SK-N-SH (cell line): ENCODE results near the gene LAMA4. TPM values are rescaled to one million over a fixed set of nuclear protein-coding genes. Genes with fewer than 3 reads are reported as not detected.

Source experiments
- CTCF ChIA-PET: fragments of 300-600, 350-600 bp; formaldehyde crosslinking; extraction: SDS; loops from one replicate; lab custom pipeline; 2021; lab: Yijun Ruan, JAX
- POLR2A ChIA-PET: fragments of 350-600 bp; sonication (Branson Sonifier 250); formaldehyde crosslinking; extraction: SDS; loops from one replicate; lab custom pipeline; 2020; ENCODE audit warnings: antibody characterized with exemption, inconsistent platforms; lab: Yijun Ruan, JAX
- DNase-seq: peaks from one replicate; pipeline ENCODE4 v3.0.0; 2012
- H2AFZ ChIP-seq: fragments of 200-600 bp; sonication (generic); 2 replicates; pipeline ENCODE4 v1.8.1; 2016; ENCODE audit warnings: antibody characterized with exemption, mild to moderate bottlenecking, low read depth
- H3F3A ChIP-seq: fragments of 200-600 bp; sonication (generic); replicated peaks from 2 replicates; pipeline ENCODE3; 2016; ENCODE audit warnings: antibody characterized with exemption, mild to moderate bottlenecking; ENCODE audit not compliant: insufficient read depth
- H3K27ac ChIP-seq, 2 experiments: fragments of 200-500 bp in 1 of 2; fragments of 200-600 bp in 1 of 2; sonication (Bioruptor generic) in 1 of 2; sonication (generic), shearing (Covaris generic) in 1 of 2; 2 replicates each; pipeline versions ENCODE4 v1.5.1 to v1.6.1; 2014 to 2016; ENCODE audit warnings: low read depth in 2 of 2, inconsistent platforms in 1 of 2, low read length in 1 of 2, mild to moderate bottlenecking in 1 of 2, mixed read lengths in 1 of 2
- H3K27me3 ChIP-seq: fragments of 200-600 bp; sonication (generic), shearing (Covaris generic); 2 replicates; pipeline ENCODE4 v1.6.1; 2016; ENCODE audit warnings: mixed run types; ENCODE audit not compliant: insufficient read depth
- H3K36me3 ChIP-seq, 2 experiments: fragments of 200-500 bp in 1 of 2; fragments of 200-600 bp in 1 of 2; sonication (Bioruptor generic) in 1 of 2; sonication (generic) in 1 of 2; replicated peaks in 1 of 2; 2 replicates each; pipeline versions ENCODE3 to v1.5.1; 2014 to 2016; ENCODE audit warnings: low read length in 1 of 2, mild to moderate bottlenecking in 1 of 2; ENCODE audit not compliant: insufficient read depth in 2 of 2, control insufficient read depth in 1 of 2
- H3K4me1 ChIP-seq, 2 experiments: fragments of 200-500 bp in 1 of 2; fragments of 200-600 bp in 1 of 2; sonication (Bioruptor generic) in 1 of 2; sonication (generic), shearing (Covaris generic) in 1 of 2; 2 replicates each; pipeline versions ENCODE4 v1.5.1 to v1.6.1; 2014 to 2016; ENCODE audit warnings: low read depth in 1 of 2, low read length in 1 of 2, mixed run types in 1 of 2; ENCODE audit not compliant: insufficient read depth in 2 of 2, control insufficient read depth in 1 of 2
- H3K4me2 ChIP-seq: fragments of 200-600 bp; sonication (generic), shearing (Covaris generic); 2 replicates; pipeline ENCODE4 v1.6.1; 2017; ENCODE audit warnings: mixed run types
- H3K4me3 ChIP-seq, 2 experiments: fragments of 200-500 bp in 1 of 2; fragments of 200-600 bp in 1 of 2; sonication (Bioruptor generic) in 1 of 2; sonication (generic), shearing (Covaris generic) in 1 of 2; 2 replicates each; pipeline versions ENCODE4 v1.5.1 to v1.8.1; 2014 to 2016; ENCODE audit warnings: low read depth in 2 of 2, inconsistent platforms in 1 of 2, low read length in 1 of 2, mild to moderate bottlenecking in 1 of 2, mixed read lengths in 1 of 2, moderate library complexity in 1 of 2
- H3K79me2 ChIP-seq: fragments of 200-600 bp; sonication (generic); 2 replicates; pipeline ENCODE4 v1.8.1; 2017; ENCODE audit warnings: mild to moderate bottlenecking; ENCODE audit not compliant: insufficient read depth
- H3K9ac ChIP-seq: fragments of 200-600 bp; sonication (generic); 2 replicates; pipeline ENCODE4 v1.6.1; 2017; ENCODE audit warnings: mixed run types
- H3K9me2 ChIP-seq: fragments of 200-600 bp; sonication (generic); 2 replicates; pipeline ENCODE4 v1.6.1; 2017; ENCODE audit warnings: mixed run types
- H3K9me3 ChIP-seq: fragments of 200-600 bp; sonication (generic); 2 replicates; pipeline ENCODE4 v1.6.1; 2017; ENCODE audit warnings: mixed run types, mild to moderate bottlenecking, moderate library complexity
- H4K20me1 ChIP-seq: fragments of 200-600 bp; sonication (generic); 2 replicates; pipeline ENCODE4 v1.6.1; 2017; ENCODE audit warnings: mild to moderate bottlenecking, mixed run types; ENCODE audit not compliant: insufficient read depth
- CTCF ChIP-seq: fragments of 200-600 bp; sonication (generic); IDR thresholded peaks from 2 replicates; pipeline ENCODE4 v1.6.1; 2017; ENCODE audit warnings: antibody characterized with exemption, mild to moderate bottlenecking, moderate library complexity
- EZH2phosphoT487 ChIP-seq: fragments of 200-600 bp; sonication (generic); IDR thresholded peaks from 2 replicates; pipeline ENCODE4 v1.6.1; 2017; ENCODE audit warnings: low read depth, mixed run types, mild to moderate bottlenecking, antibody characterized with exemption, moderate library complexity, borderline replicate concordance
- FOXM1 ChIP-seq: IDR thresholded peaks from 2 replicates; pipeline ENCODE4 v1.4.0; 2012; ENCODE audit warnings: low read depth, mild to moderate bottlenecking
- GATA2 ChIP-seq: sonication (generic); formaldehyde crosslinking; IDR thresholded peaks from 2 replicates; pipeline ENCODE4 v1.5.0; 2020; ENCODE audit warnings: mild to moderate bottlenecking, missing genetic modification reagents
- IRF3 ChIP-seq: fragments of 150-350 bp; IDR thresholded peaks from 2 replicates; pipeline ENCODE4 v1.6.1; 2016; ENCODE audit warnings: mild to moderate bottlenecking, low read depth, low read length
- JUND ChIP-seq: IDR thresholded peaks from 2 replicates; pipeline ENCODE4 v1.4.0; 2012
- NFIC ChIP-seq: IDR thresholded peaks from 2 replicates; pipeline ENCODE4 v1.4.0; 2012; ENCODE audit warnings: borderline replicate concordance
- NRF1 ChIP-seq: IDR thresholded peaks from 2 replicates; pipeline ENCODE4 v1.6.1; 2012; ENCODE audit warnings: low read depth, mild to moderate bottlenecking, low read length
- RCOR1 ChIP-seq: fragments of 150-350 bp; IDR thresholded peaks from 2 replicates; pipeline ENCODE4 v1.6.1; 2017; ENCODE audit warnings: antibody characterized with exemption, low read length
- SIN3A ChIP-seq: IDR thresholded peaks from 2 replicates; pipeline ENCODE4 v1.6.1; 2012; ENCODE audit warnings: low read depth, mild to moderate bottlenecking, low read length, moderate library complexity, borderline replicate concordance
- USF1 ChIP-seq: IDR thresholded peaks from 2 replicates; pipeline ENCODE4 v1.4.0; 2012; ENCODE audit warnings: low read depth, borderline replicate concordance
- WGBS: methylation state at CpG from one replicate; pipeline ENCODE4 v1.1.6; 2017; ENCODE audit warnings: low lambda C conversion rate; 5-methylcytosine and 5-hydroxymethylcytosine counted together
- polyA plus RNA-seq, 3 experiments: library from polyadenylated mRNA; depleted of rRNA; stranded (reverse); fragments of >200 nt; gene quantifications; 2 replicates each; pipeline ENCODE4 v1.2.3, GENCODE V29; 2012

LAMA4 gene
- polyA plus RNA-seq, 1 of the 3 experiments (the other 2 are of a cell fraction): 9.4 TPM

- TF ChIP-seq CTCF (peak; percentile 56), RCOR1 (peak; percentile 89), EZH2phosphoT487 (no peak), NFIC (no peak), GATA2 (CRISPR knock-in tag) (0 out of 2 replicates have a peak, but pooled peaks have one; percentile 9), FOXM1 (no peak), USF1 (no peak), IRF3 (no peak)
These were observed 27.7 kb upstream of the LAMA4 start (continued) for GRCh38 chr6:112281821-112282615.

- Histone ChIP-seq H3K9me3 (no peaks in the 10 kb centered on the region), H3K79me2 (no peaks in the 10 kb centered on the region), H3K27ac (peak overlapping the region in 1 of 2 experiments; percentile 31; a peak in 2 of 4 replicates), H3K9ac (no peak overlapping the region), H3K4me3 (no peak overlapping the region), H4K20me1 (no peaks in the 10 kb centered on the region), H3K36me3 (no peaks in the 10 kb centered on the region), H3K4me2 (no peak overlapping the region), H3K4me1 (peaks cover 6 to 24% of the 10 kb centered on the region in 2 experiments; a peak in 3 of 4 replicates), H3K9me2 (no peaks in the 10 kb centered on the region), H3F3A (peaks cover 5% of the 10 kb centered on the region), H3K27me3 (no peaks in the 10 kb centered on the region), H2AFZ (no peak overlapping the region)
- no peak for DNase-seq
- WGBS: 89% methylated on average over 5 of the region's 5 CpGs
- CTCF ChIA-PET: interaction anchor here (0.5 to 4.7 kb wide), 6 partner anchors 16 to 324 kb away, joined by 3 to 40 read pairs (median 5); no protein-coding TSS in a partner anchor
- POLR2A ChIA-PET: interaction anchor here (0.7 kb wide), 1 partner anchor 25 kb away, joined by 3 read pairs; the partner anchor contains the start of gene LAMA4
- TF ChIP-seq CTCF: no peak
- no peak for TF ChIP-seq NRF1
- TF ChIP-seq SIN3A: no peak
- TF ChIP-seq JUND: no peak
- no peak for TF ChIP-seq USF1
These were observed 24.9 kb upstream of the LAMA4 start for GRCh38 chr6:112279031-112279935.
